Muscle of leg (tissue), 11 donors: Measurements from ENCODE around the gene FHIT. TPM values are rescaled to one million over a fixed set of nuclear protein-coding genes. Genes with fewer than 3 reads are reported as not detected.

Experiments used
- DNase-seq: peaks from one replicate; pipeline ENCODE4 v3.0.0; 2013
- H3K27ac ChIP-seq: one replicate; pipeline ENCODE4 v1.5.1; 2013; ENCODE audit warnings: mild to moderate bottlenecking, low read length, control low read depth
- H3K27me3 ChIP-seq: one replicate; pipeline ENCODE4 v1.6.1; 2013; ENCODE audit warnings: low read length; ENCODE audit not compliant: control insufficient read depth, insufficient read depth
- H3K36me3 ChIP-seq: one replicate; pipeline ENCODE4 v1.6.1; 2013; ENCODE audit warnings: low read length; ENCODE audit not compliant: control insufficient read depth, insufficient read depth
- H3K4me1 ChIP-seq: one replicate; pipeline ENCODE4 v1.6.1; 2013; ENCODE audit warnings: low read length; ENCODE audit not compliant: control insufficient read depth, insufficient read depth
- H3K4me3 ChIP-seq: one replicate; pipeline ENCODE4 v1.5.1; 2013; ENCODE audit warnings: low read length, control low read depth
- H3K9me3 ChIP-seq: replicated peaks from 2 replicates; pipeline ENCODE4 v1.6.1; 2013; ENCODE audit warnings: low read depth, low read length; ENCODE audit not compliant: control insufficient read depth
- WGBS: methylation state at CpG from one replicate; pipeline ENCODE4 v1.1.5; 2013; ENCODE audit warnings: missing lambda C conversion rate; ENCODE audit not compliant: insufficient coverage; 5-methylcytosine and 5-hydroxymethylcytosine counted together
- polyA plus RNA-seq, 8 donors: library from polyadenylated mRNA; unstranded; fragments of 120-200 nt; gene quantifications; one replicate each; pipeline versions ENCODE4 v1.2.1 to v1.2.3, GENCODE V29; 2013; ENCODE audit warnings: inconsistent platforms in 1 of 8, low replicate concordance in 1 of 8; ENCODE audit not compliant: insufficient read length in 8 of 8, insufficient read depth in 1 of 8
- total RNA-seq: library from RNA; stranded (reverse); fragments of 120-200 nt; gene quantifications from one replicate; pipeline ENCODE4 v1.2.4, GENCODE V29; 2013

The FHIT gene
- total and polyA plus RNA-seq, 9 donors: 4.1 to 8.0 (median 5.3) TPM

DNA sequence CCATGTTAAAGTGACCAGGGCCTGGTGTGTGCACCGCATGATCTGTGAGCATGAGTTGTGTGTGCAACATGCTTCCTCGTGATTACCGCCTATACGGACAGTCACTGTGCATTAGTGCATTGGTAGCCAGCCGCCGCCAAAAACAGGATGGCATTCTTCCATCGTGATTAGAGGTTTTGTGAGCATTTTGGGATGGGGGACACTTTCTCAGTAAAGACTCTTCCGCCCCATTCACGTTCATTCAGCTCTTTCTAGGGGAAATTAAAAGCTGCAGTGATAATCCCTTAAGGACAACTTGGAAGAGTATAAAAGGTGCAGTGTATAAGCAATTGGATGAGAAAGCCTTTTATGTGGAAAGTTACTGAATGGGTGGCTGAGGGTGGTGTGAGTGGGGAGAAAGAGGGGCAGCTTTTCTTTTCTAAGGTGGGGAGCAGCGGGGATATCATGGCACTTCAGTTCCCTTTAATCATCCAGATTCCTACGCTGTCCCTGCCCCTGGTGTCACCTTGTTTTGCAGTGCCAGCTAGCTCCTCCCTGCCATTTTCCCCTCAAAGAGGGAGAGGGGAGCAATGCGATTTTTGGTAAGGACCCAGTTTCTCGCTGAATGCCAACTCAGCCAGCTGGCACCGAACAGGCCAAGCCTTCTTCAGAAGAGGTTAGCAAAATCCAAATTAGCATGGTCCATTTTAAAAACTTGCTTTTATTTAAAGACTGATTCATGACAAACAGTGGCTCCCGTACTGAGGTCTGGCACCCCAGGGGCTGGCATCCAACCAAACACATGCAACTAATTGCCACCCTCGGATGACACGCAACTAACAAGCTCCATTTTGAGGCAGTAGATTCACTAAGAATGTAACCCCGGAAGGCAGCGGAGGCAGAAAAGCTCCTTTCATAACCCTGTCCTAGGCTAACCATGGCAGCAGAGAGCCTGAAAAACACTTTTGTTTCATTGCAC, 447.8 kb downstream of the FHIT start:
- Histone ChIP-seq H3K4me3 (no peak overlapping the region), H3K4me1 (no peaks in the 10 kb centered on the region), H3K9me3 (no peaks in the 10 kb centered on the region), H3K36me3 (no peaks in the 10 kb centered on the region), H3K27me3 (no peaks in the 10 kb centered on the region), H3K27ac (no peak overlapping the region)
- DNase-seq: no peak
- WGBS: 89% methylated on average over 15 of the region's 19 CpGs

DNA sequence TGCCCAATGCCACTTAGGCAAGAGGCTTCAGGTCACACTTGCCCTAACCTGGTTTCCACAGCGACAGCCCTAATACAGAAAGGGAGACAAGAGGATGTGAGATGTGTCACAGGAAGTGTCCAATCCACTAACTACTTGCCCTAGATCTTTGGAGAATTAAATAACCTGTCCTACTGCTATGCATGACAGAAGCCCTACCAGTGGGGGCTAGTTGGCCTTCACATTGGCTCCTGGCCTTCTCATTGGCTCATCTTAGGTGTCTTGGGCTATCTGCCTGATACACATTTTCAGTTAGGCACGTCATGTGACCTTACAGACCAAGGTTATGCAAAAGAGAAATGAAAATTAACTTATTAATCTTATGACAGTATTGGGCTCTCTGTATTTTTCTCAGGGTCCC, 449.9 kb downstream of the FHIT start:
- Histone ChIP-seq H3K27me3 (no peaks in the 10 kb centered on the region), H3K9me3 (no peaks in the 10 kb centered on the region), H3K4me3 (no peak overlapping the region), H3K4me1 (no peaks in the 10 kb centered on the region), H3K27ac (no peak overlapping the region), H3K36me3 (no peaks in the 10 kb centered on the region)
- WGBS: no CpG with 5 or more reads among the region's 2 CpGs
- DNase-seq: no peak

DNA sequence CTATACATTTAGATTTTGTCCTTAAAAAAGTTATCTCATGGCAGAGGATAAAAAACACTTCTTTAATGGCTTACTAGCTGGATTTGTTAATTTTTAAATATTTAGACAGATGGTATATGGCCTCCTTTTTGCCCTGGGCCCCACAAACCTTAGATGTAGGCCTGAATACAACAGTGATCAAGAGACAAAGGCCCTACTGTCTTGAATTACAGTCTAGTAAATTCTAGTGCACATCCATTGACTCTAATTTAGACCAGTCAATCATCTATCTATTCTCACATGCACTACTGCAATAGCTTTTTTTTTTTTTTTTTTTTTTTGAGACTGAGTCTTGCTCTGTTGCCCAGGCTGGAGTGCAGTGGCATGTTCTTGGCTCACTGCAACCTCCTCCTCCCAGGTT, 452.8 kb downstream of the FHIT start:
- Histone ChIP-seq H3K4me1 (no peaks in the 10 kb centered on the region), H3K9me3 (no peaks in the 10 kb centered on the region), H3K4me3 (no peak overlapping the region), H3K27ac (no peak overlapping the region), H3K27me3 (no peaks in the 10 kb centered on the region), H3K36me3 (no peaks in the 10 kb centered on the region)
- DNase-seq: no peak

DNA sequence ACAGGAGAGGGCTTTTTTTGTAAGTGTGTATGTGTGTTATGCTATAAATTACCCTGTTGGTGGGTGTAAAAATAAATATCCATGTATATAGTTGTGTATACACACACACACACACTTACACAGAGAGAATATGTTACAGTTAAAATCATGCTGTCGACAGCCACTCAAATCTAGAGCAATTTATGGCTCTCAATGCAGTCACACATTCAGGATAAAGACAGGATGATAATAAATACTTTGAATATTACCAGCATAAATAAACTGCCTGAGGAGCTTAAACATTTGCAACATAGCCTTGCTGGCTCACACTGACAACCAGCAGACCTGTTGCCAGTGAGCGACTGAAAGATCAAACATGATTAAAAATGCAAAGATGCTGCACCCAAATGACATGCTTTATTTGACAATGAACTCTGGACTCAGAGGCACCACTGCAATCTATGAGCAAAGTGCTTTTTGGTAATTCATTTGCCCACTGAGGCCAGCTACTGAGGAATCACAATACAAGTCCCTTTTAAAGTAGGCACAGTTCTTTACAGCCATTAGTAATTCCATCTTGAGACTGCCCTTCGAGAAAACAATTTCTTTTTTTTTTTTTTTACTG, 458.9 kb downstream of the FHIT start:
- no peak overlapping the region for H3K27ac ChIP-seq
- DNase-seq: no peak
- H3K9me3 ChIP-seq: no peaks in the 10 kb centered on the region
- H3K4me1 ChIP-seq: no peaks in the 10 kb centered on the region
- H3K4me3 ChIP-seq: no peak overlapping the region
- no peaks in the 10 kb centered on the region for H3K36me3 ChIP-seq
- WGBS: 75% methylated on average over 1 of the region's 3 CpGs
- H3K27me3 ChIP-seq: no peaks in the 10 kb centered on the region

DNA sequence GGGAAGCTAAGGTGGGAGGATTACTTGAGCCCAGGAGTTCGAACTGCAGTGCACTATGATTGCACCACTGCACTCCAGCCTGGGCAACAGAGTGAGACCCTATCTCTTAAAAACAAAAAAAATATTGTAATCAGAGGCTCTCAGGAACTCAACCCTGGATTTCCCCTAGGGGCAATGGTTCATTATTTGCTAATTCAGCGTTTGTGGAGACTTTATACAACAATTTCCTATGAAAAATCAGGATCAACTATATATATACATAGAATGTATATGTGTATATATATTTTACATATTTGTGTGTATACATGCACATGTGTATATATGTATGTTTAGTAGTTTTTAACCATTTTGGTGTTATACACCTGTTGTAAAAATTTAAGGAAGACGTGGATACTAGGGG, 463.1 kb downstream of the FHIT start:
- no peaks in the 10 kb centered on the region for H3K36me3 ChIP-seq
- no peak overlapping the region for H3K27ac ChIP-seq
- H3K27me3 ChIP-seq: no peaks in the 10 kb centered on the region
- H3K4me3 ChIP-seq: no peak overlapping the region
- WGBS: no CpG with 5 or more reads among the region's 3 CpGs
- no peak for DNase-seq
- H3K9me3 ChIP-seq: peaks cover 5% of the 10 kb centered on the region
- H3K4me1 ChIP-seq: no peaks in the 10 kb centered on the region

DNA sequence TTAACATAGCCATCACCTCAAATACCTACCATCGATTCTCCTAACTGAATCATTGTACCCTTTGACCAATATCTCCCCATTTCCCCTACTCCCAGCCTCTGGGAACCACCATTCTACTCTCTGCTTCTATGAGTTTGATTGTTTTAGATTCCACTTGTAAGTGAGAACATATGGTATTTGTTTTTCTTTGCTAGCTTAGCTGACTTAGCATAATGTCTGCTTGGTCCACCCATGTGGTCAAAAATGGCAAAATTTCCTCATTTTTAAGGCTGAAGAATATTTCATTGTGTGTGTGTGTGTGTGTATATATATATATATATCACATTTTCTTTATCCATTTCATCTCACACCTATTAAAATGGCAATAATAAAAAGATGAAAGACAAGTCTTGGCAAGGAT, 469.3 kb downstream of the FHIT start:
- Histone ChIP-seq H3K9me3 (peaks cover 10% of the 10 kb centered on the region), H3K4me3 (no peak overlapping the region), H3K27me3 (no peaks in the 10 kb centered on the region), H3K36me3 (no peaks in the 10 kb centered on the region), H3K4me1 (no peaks in the 10 kb centered on the region), H3K27ac (no peak overlapping the region)
- DNase-seq: no peak
- WGBS: no CpG with 5 or more reads among the region's 1 CpG

DNA sequence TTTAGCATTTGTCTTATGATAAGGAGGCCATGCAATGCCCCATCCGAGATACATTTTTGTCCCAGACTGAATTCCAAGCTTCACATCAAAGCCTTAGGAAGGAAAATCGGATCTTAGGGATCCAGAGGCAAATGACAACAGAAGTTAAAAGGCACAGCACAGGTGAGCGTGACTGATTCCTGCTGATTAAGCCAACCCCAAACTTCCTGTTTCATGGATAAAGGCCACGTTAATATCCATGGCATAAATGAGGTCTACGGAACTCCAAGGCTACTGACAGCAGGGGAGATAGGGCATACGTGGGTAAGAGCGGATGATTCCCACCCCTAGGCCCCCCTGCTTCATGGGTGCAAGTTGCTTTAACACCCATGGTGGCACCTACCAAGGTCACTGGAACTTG, 471.6 kb downstream of the FHIT start:
- Histone ChIP-seq H3K36me3 (no peaks in the 10 kb centered on the region), H3K27ac (no peak overlapping the region), H3K4me3 (no peak overlapping the region), H3K9me3 (peaks cover 14% of the 10 kb centered on the region), H3K27me3 (no peaks in the 10 kb centered on the region), H3K4me1 (no peaks in the 10 kb centered on the region)
- DNase-seq: no peak
- 100% methylated on average over 1 of the region's 7 CpGs for WGBS

DNA sequence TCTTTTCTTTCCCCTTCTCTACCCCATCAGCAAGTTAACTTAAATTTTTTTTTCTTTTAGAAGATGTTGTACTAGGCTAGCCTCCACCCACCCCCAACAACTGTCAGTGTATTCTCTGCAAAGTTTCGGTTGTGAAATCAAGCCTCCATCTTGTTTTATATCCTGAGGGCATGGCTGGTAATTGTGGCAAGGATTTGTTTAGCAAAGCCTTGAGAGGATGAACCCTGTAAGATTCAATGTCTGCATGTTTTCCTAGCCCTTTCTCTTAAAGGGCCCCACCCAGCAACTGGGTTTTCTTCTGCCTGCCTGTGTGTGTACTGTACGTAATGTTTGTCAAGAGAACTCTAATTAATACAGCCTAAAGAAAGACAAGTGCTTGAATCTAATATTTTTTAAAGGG, 475.3 kb downstream of the FHIT start:
- Histone ChIP-seq H3K27ac (no peak overlapping the region), H3K36me3 (no peaks in the 10 kb centered on the region), H3K4me1 (no peaks in the 10 kb centered on the region), H3K9me3 (peaks cover 12% of the 10 kb centered on the region), H3K4me3 (no peak overlapping the region), H3K27me3 (no peaks in the 10 kb centered on the region)
- no peak for DNase-seq
- WGBS: no CpG with 5 or more reads among the region's 2 CpGs

DNA sequence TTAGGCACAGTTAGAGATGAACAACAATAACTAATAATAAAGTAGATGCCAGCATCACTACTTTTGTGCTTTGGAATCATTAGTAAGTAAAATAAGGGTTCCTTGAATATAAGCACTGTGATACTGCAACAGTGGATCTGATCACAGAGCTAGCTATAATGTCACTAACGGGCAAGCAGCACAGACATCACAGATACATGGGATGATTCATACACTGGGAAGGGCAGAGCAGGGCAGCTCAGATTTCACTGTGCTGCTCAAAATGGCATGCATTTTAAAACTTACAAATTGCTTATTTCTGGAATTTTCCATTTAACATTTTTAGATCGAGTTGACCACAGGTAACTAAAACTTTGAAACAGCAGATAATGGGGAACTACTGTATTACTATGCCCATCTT, 476.6 kb downstream of the FHIT start:
- Histone ChIP-seq H3K4me1 (no peaks in the 10 kb centered on the region), H3K27me3 (no peaks in the 10 kb centered on the region), H3K27ac (no peak overlapping the region), H3K36me3 (no peaks in the 10 kb centered on the region), H3K4me3 (no peak overlapping the region), H3K9me3 (peaks cover 7% of the 10 kb centered on the region)
- WGBS: 88% methylated on average over 1 of the region's 2 CpGs
- DNase-seq: no peak

DNA sequence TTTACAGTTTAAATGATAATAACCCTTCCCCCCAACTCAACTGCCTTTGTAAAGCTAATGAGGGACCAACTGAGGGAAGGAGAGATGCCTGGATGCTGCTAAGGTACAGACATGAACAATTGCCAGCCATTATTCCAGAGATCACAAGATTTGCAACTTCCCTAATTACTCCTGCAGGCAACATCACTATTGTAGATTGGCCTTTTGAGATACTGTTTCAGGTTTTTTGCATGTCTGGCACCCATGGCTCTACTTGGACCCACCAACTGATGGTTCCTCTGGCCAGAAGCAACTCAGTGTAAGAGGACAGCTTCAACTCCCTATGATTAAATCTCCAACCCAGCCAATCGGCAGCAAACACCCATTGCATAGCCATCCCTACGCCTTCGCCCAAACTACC, 478.7 kb downstream of the FHIT start:
- DNase-seq: no peak
- Histone ChIP-seq H3K27ac (no peak overlapping the region), H3K27me3 (no peaks in the 10 kb centered on the region), H3K4me1 (no peaks in the 10 kb centered on the region), H3K9me3 (peaks cover 7% of the 10 kb centered on the region), H3K36me3 (no peaks in the 10 kb centered on the region), H3K4me3 (no peak overlapping the region)
- no CpG with 5 or more reads among the region's 3 CpGs for WGBS
